ENCODE results near the gene ZNF133.

DNA sequence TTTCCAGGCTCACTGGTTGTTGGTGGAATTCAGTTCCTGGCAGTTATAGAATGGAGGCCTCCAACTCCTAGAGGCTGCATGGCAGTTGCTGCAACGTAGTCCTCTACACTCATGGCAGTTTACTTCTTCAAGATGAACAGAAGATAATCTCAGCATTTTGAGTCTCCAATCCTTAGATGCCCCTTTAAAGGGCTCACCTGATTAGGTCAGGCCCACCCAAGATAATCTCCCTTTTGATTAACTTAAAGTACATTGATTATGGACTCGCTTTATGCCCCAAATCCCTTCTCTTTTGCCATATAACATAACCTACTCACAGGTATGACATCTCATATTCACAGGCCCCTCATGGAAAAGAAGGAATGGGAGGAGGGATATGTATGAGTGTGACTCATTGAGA lies 76.4 kb downstream of the ZNF133 start:
- TF ChIP-seq, protein P1, sequence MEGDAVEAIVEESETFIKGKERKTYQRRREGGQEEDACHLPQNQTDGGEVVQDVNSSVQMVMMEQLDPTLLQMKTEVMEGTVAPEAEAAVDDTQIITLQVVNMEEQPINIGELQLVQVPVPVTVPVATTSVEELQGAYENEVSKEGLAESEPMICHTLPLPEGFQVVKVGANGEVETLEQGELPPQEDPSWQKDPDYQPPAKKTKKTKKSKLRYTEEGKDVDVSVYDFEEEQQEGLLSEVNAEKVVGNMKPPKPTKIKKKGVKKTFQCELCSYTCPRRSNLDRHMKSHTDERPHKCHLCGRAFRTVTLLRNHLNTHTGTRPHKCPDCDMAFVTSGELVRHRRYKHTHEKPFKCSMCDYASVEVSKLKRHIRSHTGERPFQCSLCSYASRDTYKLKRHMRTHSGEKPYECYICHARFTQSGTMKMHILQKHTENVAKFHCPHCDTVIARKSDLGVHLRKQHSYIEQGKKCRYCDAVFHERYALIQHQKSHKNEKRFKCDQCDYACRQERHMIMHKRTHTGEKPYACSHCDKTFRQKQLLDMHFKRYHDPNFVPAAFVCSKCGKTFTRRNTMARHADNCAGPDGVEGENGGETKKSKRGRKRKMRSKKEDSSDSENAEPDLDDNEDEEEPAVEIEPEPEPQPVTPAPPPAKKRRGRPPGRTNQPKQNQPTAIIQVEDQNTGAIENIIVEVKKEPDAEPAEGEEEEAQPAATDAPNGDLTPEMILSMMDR (IDR thresholded peaks at IDR 0.05; ENCODE audit: low read length) = no peak
- TF ChIP-seq EZH2phosphoT487 (IDR thresholded peaks at IDR 0.05; ENCODE audit: low read length) = no peak

Data from MM.1S (cell line).